Smooth muscle cell (in vitro differentiated cells): ENCODE measurements around the gene RHBG. TPM values are rescaled to one million over a fixed set of nuclear protein-coding genes. Genes with fewer than 3 reads are reported as not detected.
"Not testable (repeated sequence)": the region's sequence is repeated elsewhere in the genome, so short reads cannot be mapped to it uniquely, and the experiment has no call there.

Source experiments
- DNase-seq: peaks from one replicate; lab custom pipeline; 2025; ENCODE audit not compliant: unreplicated experiment; lab: John Stamatoyannopoulos, UW
- H2AFZ ChIP-seq: fragments of 200-600 bp; sonication (generic); 2 replicates; pipeline ENCODE4 v1.6.0; 2016; ENCODE audit warnings: antibody characterized with exemption, low read depth, mild to moderate bottlenecking
- H3F3A ChIP-seq: fragments of 200-600 bp; sonication (generic); 2 replicates; pipeline ENCODE4 v1.6.0; 2017; ENCODE audit warnings: antibody characterized with exemption, low read depth
- H3K27ac ChIP-seq: fragments of 200-600 bp; sonication (generic); 2 replicates; pipeline ENCODE4 v1.5.1; 2016; ENCODE audit warnings: low read depth, mild to moderate bottlenecking
- H3K27me3 ChIP-seq: fragments of 200-600 bp; sonication (generic); 2 replicates; pipeline ENCODE4 v1.6.1; 2016; ENCODE audit warnings: low read depth, mild to moderate bottlenecking
- H3K36me3 ChIP-seq: fragments of 200-600 bp; sonication (generic); 2 replicates; pipeline ENCODE4 v1.5.1; 2016; ENCODE audit warnings: low read depth
- H3K4me1 ChIP-seq: fragments of 200-600 bp; sonication (generic); 2 replicates; pipeline ENCODE4 v1.5.1; 2016; ENCODE audit warnings: low read depth
- H3K4me2 ChIP-seq: fragments of 200-600 bp; sonication (generic); 2 replicates; pipeline ENCODE4 v1.6.0; 2016; ENCODE audit warnings: mild to moderate bottlenecking
- H3K4me3 ChIP-seq: fragments of 200-600 bp; sonication (generic); 2 replicates; pipeline ENCODE4 v1.5.1; 2016; ENCODE audit warnings: mild to moderate bottlenecking
- H3K79me2 ChIP-seq: fragments of 200-600 bp; sonication (generic); 2 replicates; pipeline ENCODE4 v1.6.0; 2016; ENCODE audit warnings: low read depth, mild to moderate bottlenecking
- H3K9ac ChIP-seq: fragments of 200-600 bp; sonication (generic); 2 replicates; pipeline ENCODE4 v1.6.0; 2016; ENCODE audit warnings: low read depth
- H3K9me3 ChIP-seq: fragments of 200-600 bp; sonication (generic); replicated peaks from 2 replicates; pipeline ENCODE4 v1.5.1; 2016; ENCODE audit warnings: low read depth
- H4K20me1 ChIP-seq: fragments of 200-600 bp; sonication (generic); 2 replicates; pipeline ENCODE4 v1.6.0; 2016; ENCODE audit warnings: low read depth
- CTCF ChIP-seq: fragments of 200-600 bp; sonication (generic); IDR thresholded peaks from 2 replicates; pipeline ENCODE4 v1.5.1; 2017; ENCODE audit warnings: borderline replicate concordance, mild to moderate bottlenecking, antibody characterized with exemption; ENCODE audit not compliant: insufficient read depth, poor library complexity, severe bottlenecking
- WGBS: methylation state at CpG from one replicate; pipeline ENCODE4 v1.1.7; 2016; ENCODE audit warnings: low lambda C conversion rate; 5-methylcytosine and 5-hydroxymethylcytosine counted together
- polyA plus RNA-seq: library from polyadenylated mRNA; unstranded; fragments of >200 nt; fragmentation: Nextera tagmentation; extraction: Ambion mirVana; gene quantifications from 2 replicates; pipeline ENCODE4 v1.2.1, GENCODE V29; 2016
- total RNA-seq: library from RNA; depleted of rRNA; stranded (reverse); fragments of >200 nt; gene quantifications from 2 replicates; pipeline ENCODE4 v1.2.3, GENCODE V29; 2014

Gene RHBG
- total RNA-seq (0.63 TPM in 1 of 2 replicates, not detected in the other), polyA plus RNA-seq (0.09 TPM in 1 of 2 replicates, not detected in the other)

GRCh38 chr1:156368889-156369684, at the start of gene RHBG:
Gene RHBG, plus strand, starts transcription at chr1:156369211. Its CDS starts 39 bp downstream, at chr1:156369250.
- Histone ChIP-seq H3F3A (no peaks in the 10 kb centered on the region), H3K27ac (no peak within 1 kb of the TSS), H2AFZ (peak within 1 kb of the TSS; percentile 76), H3K27me3 (no peaks in the 10 kb centered on the region), H4K20me1 (no peaks in the 10 kb centered on the region), H3K4me3 (peak within 1 kb of the TSS; percentile 45), H3K4me2 (peak within 1 kb of the TSS; percentile 85), H3K4me1 (no peaks in the 10 kb centered on the region), H3K9me3 (no peaks in the 10 kb centered on the region), H3K9ac (no peak within 1 kb of the TSS), H3K36me3 (no peaks in the 10 kb centered on the region), H3K79me2 (no peaks in the 10 kb centered on the region)
- DNase-seq, result no peak
- 16% methylated on average over 44 of the region's 48 CpGs for WGBS
- TF ChIP-seq CTCF, result no peak

GRCh38 chr1:156319664-156320063, 49.3 kb upstream of the RHBG start:
- peaks cover 3% of the 10 kb centered on the region for H3K79me2 ChIP-seq
- H3K4me1 ChIP-seq, result no peaks in the 10 kb centered on the region
- peak; percentile 71 for TF ChIP-seq CTCF
- H3K4me3 ChIP-seq, result no peak overlapping the region
- no peak for DNase-seq
- no peaks in the 10 kb centered on the region for H3K27me3 ChIP-seq
- H2AFZ ChIP-seq, result no peak overlapping the region
- peaks cover 7% of the 10 kb centered on the region for H3F3A ChIP-seq
- H3K9me3 ChIP-seq, result no peaks in the 10 kb centered on the region
- peaks cover 6% of the 10 kb centered on the region for H4K20me1 ChIP-seq
- H3K9ac ChIP-seq, result no peak overlapping the region
- no peak overlapping the region for H3K27ac ChIP-seq
- no peak overlapping the region for H3K4me2 ChIP-seq
- H3K36me3 ChIP-seq, result peaks cover 61% of the 10 kb centered on the region
- WGBS, result 96% methylated on average over 1 of the region's 1 CpG

- Histone ChIP-seq H3K9ac (no peak overlapping the region), H3F3A (peaks cover 7% of the 10 kb centered on the region), H3K27me3 (no peaks in the 10 kb centered on the region), H3K79me2 (peaks cover 3% of the 10 kb centered on the region), H3K4me1 (no peaks in the 10 kb centered on the region), H3K4me2 (no peak overlapping the region), H3K9me3 (no peaks in the 10 kb centered on the region), H3K4me3 (no peak overlapping the region), H4K20me1 (peaks cover 6% of the 10 kb centered on the region), H3K36me3 (peaks cover 59% of the 10 kb centered on the region), H3K27ac (no peak overlapping the region), H2AFZ (no peak overlapping the region)
- no peak for TF ChIP-seq CTCF
- no peak for DNase-seq
- 92% methylated on average over 3 of the region's 3 CpGs for WGBS
Measured at GRCh38 chr1:156320560-156320959, 48.5 kb upstream of the RHBG start.

- not testable (repeated sequence) for DNase-seq, H3K9ac ChIP-seq, H3K4me3 ChIP-seq, H3K27ac ChIP-seq, H3K79me2 ChIP-seq, H2AFZ ChIP-seq, H3K4me2 ChIP-seq, H3F3A ChIP-seq, H3K4me1 ChIP-seq, H3K27me3 ChIP-seq, H3K9me3 ChIP-seq, H4K20me1 ChIP-seq
- WGBS, result 93% methylated on average over 9 of the region's 9 CpGs
- peaks cover 34% of the 10 kb centered on the region for H3K36me3 ChIP-seq
Measured at GRCh38 chr1:156323179-156323578, 45.8 kb upstream of the RHBG start.
